Kidney (tissue), 14 donors: ENCODE measurements around the gene MAGEA12. TPM values are rescaled to one million over a fixed set of nuclear protein-coding genes. Genes with fewer than 3 reads are reported as not detected.
"Not testable (repeated sequence)": the region's sequence is repeated elsewhere in the genome, so short reads cannot be mapped to it uniquely, and the experiment has no call there.

ENCODE experiments used
- DNase-seq, 5 donors: peaks; one replicate each; pipeline ENCODE4 v3.0.0-alpha.2; 2013 to 2020
- FAIRE-seq: peaks from 2 replicates; lab custom pipeline; 2012; peaks lifted over from hg19 to GRCh38; lab: Jason Lieb, UNC
- H3K27ac ChIP-seq, 2 donors: one replicate each; pipeline ENCODE4 v1.7.0; 2013; ENCODE audit warnings: low read depth in 2 of 2, low read length in 2 of 2, inconsistent platforms in 1 of 2
- H3K27me3 ChIP-seq: one replicate; pipeline ENCODE4 v1.7.1; 2013; ENCODE audit warnings: low read length, inconsistent platforms; ENCODE audit not compliant: control insufficient read depth, insufficient read depth
- H3K36me3 ChIP-seq, 3 donors: one replicate each; pipeline versions ENCODE4 v1.7.0 to v1.7.1; 2013; ENCODE audit warnings: low read length in 3 of 3, control low read depth in 1 of 3, inconsistent platforms in 1 of 3; ENCODE audit not compliant: insufficient read depth in 3 of 3, control insufficient read depth in 2 of 3
- H3K4me1 ChIP-seq, 3 donors: one replicate each; pipeline versions ENCODE4 v1.7.0 to v1.7.1; 2013; ENCODE audit warnings: low read length in 3 of 3, inconsistent platforms in 1 of 3, low read depth in 1 of 3; ENCODE audit not compliant: control insufficient read depth in 2 of 3, insufficient read depth in 2 of 3
- H3K4me3 ChIP-seq, 3 donors: one replicate each; pipeline versions ENCODE4 v1.7.0 to v1.8.1; 2013; ENCODE audit warnings: low read length in 3 of 3, control low read depth in 1 of 3, inconsistent platforms in 1 of 3
- H3K9ac ChIP-seq, 3 donors: one replicate each; pipeline versions ENCODE4 v1.7.0 to v1.7.1; 2013; ENCODE audit warnings: low read length in 3 of 3, control low read depth in 1 of 3, inconsistent platforms in 1 of 3
- H3K9me3 ChIP-seq, 3 donors: one replicate each; pipeline versions ENCODE4 v1.7.0 to v1.7.1; 2013; ENCODE audit warnings: low read length in 3 of 3, control low read depth in 1 of 3, inconsistent platforms in 1 of 3; ENCODE audit not compliant: control insufficient read depth in 2 of 3, insufficient read depth in 1 of 3
- CTCF ChIP-seq: IDR thresholded peaks from 3 replicates; pipeline ENCODE4 v1.5.1; 2012; ENCODE audit warnings: mild to moderate bottlenecking, moderate library complexity, borderline replicate concordance; ENCODE audit not compliant: insufficient read depth; ENCODE audit errors: extremely low read depth
- intact Hi-C: fragments of 100-400 bp; cut with DNase I; formaldehyde crosslinking; loops from one replicate; pipeline ENCODE4 v1.11.1; 2022
- polyA plus RNA-seq: library from polyadenylated mRNA; stranded (reverse); fragments of 350-450 nt; fragmentation: Illumina TruSeq; extraction: RNeasy Lipid Tissue Mini Kit (QIAGEN cat#74804); gene quantifications from one replicate; pipeline ENCODE4 v1.2.3, GENCODE V29; 2014; ENCODE audit warnings: low read depth, low replicate concordance; ENCODE audit not compliant: insufficient read depth
- total RNA-seq: library from RNA; stranded (reverse); fragmentation: NEBNext Ultra II Directional; extraction: Animal tissue kit (Norgen Biotek cat#: 25700); gene quantifications from one replicate; pipeline ENCODE4 v1.2.1, GENCODE V29; 2021
- donor health status: control.
- donor health status: control.
- donor health status: control.
- donor health status: control.
- donor health status: control.
- donor health status: DM: yes; HTN: yes; CAD: no.
- donor health status: Normal renal cell carcinoma (clear cell type).

MAGEA12 gene
- total and polyA plus RNA-seq, 2 donors from 2014 or later = not detected

GRCh38 chrX:152735860-152736511 is 2.4 kb downstream of the MAGEA12 start:
- H3K9me3 ChIP-seq = no peaks in the 10 kb centered on the region
- no peaks in the 10 kb centered on the region for H3K4me1 ChIP-seq
- peak in 1 of 5 donors; percentile 40 for DNase-seq
- no peak for TF ChIP-seq CTCF
- no peak for FAIRE-seq
- no peak overlapping the region for H3K27ac ChIP-seq
- no peak overlapping the region for H3K4me3 ChIP-seq
- no peaks in the 10 kb centered on the region for H3K36me3 ChIP-seq
- H3K9ac ChIP-seq = no peak overlapping the region
- H3K27me3 ChIP-seq = no peaks in the 10 kb centered on the region
- intact Hi-C loops = no loop called here

GRCh38 chrX:152736528-152736927 is 3.0 kb downstream of the MAGEA12 start:
- FAIRE-seq, H3K9me3 ChIP-seq, intact Hi-C loops, H3K4me3 ChIP-seq, H3K27ac ChIP-seq, H3K4me1 ChIP-seq, H3K27me3 ChIP-seq, H3K9ac ChIP-seq, H3K36me3 ChIP-seq: not testable (repeated sequence)
- peak in 1 of 5 donors; percentile 23 for DNase-seq

GRCh38 chrX:152738560-152738959 is 5.0 kb downstream of the MAGEA12 start:
- no peaks in the 10 kb centered on the region for H3K9me3 ChIP-seq
- FAIRE-seq = no peak
- no peak for DNase-seq
- H3K9ac ChIP-seq = no peak overlapping the region
- no peaks in the 10 kb centered on the region for H3K27me3 ChIP-seq
- H3K4me1 ChIP-seq = no peaks in the 10 kb centered on the region
- no peak overlapping the region for H3K27ac ChIP-seq
- no peak for TF ChIP-seq CTCF
- H3K4me3 ChIP-seq = no peak overlapping the region
- no peaks in the 10 kb centered on the region for H3K36me3 ChIP-seq
- intact Hi-C loops = no loop called here

- H3K9me3 ChIP-seq, H3K27ac ChIP-seq, H3K4me1 ChIP-seq, FAIRE-seq, H3K36me3 ChIP-seq, H3K4me3 ChIP-seq, H3K9ac ChIP-seq, intact Hi-C loops, DNase-seq, H3K27me3 ChIP-seq: not testable (repeated sequence)
Observed at GRCh38 chrX:152753686-152754650, 20.4 kb downstream of the MAGEA12 start, which contains the start of gene MAGEA2. TSS of gene MAGEA2 (minus strand) at chrX:152753842. CDS start at chrX:152751363, 2,479 bp downstream.

- H3K9me3 ChIP-seq, H3K27me3 ChIP-seq, DNase-seq, FAIRE-seq, intact Hi-C loops, H3K9ac ChIP-seq, H3K27ac ChIP-seq, H3K4me3 ChIP-seq, H3K36me3 ChIP-seq, H3K4me1 ChIP-seq: not testable (repeated sequence)
Observed at GRCh38 chrX:152754871-152755270, 21.3 kb downstream of the MAGEA12 start.

- H3K4me3 ChIP-seq, DNase-seq, H3K27me3 ChIP-seq, H3K36me3 ChIP-seq, H3K9ac ChIP-seq, H3K27ac ChIP-seq, H3K4me1 ChIP-seq, FAIRE-seq, intact Hi-C loops, H3K9me3 ChIP-seq: not testable (repeated sequence)
Observed at GRCh38 chrX:152758918-152759317, 25.4 kb downstream of the MAGEA12 start, which contains the start of gene CSAG3. TSS of gene CSAG3 (plus strand) at chrX:152759218.
